ENCODE data around the gene VRK3.

GRCh38 chr19:49946415-49946814, 78.8 kb downstream of the VRK3 start:
- TF ChIP-seq CTCF (IDR thresholded peaks at IDR 0.05) = no peak
- TF ChIP-seq POLR2A (IDR thresholded peaks at IDR 0.05) = no peak

Measured in upper lobe of left lung (tissue), 4 donors.